Measurements from ENCODE around the gene SLC38A10.

Gene SLC38A10

GRCh38 chr17:81295031-81295675 lies at the start of gene SLC38A10:
Gene SLC38A10 (minus strand): TSS chr17:81295307. CDS start chr17:81294921, 386 bp downstream.
- peaks cover 29% of the 10 kb centered on the region for H3K36me3 Mint-ChIP-seq (ENCODE audit: low read depth)
- DNase-seq, result peak; percentile 95
- H3K27ac Mint-ChIP-seq, result peak within 1 kb of the TSS; percentile 98
- H3K4me3 Mint-ChIP-seq, result peak within 1 kb of the TSS; percentile 88
- H3K4me1 Mint-ChIP-seq (ENCODE audit: low read depth), result peaks cover 32% of the 10 kb centered on the region
- H3K27me3 Mint-ChIP-seq, result no peaks in the 10 kb centered on the region
- H3K9me3 Mint-ChIP-seq, result no peaks in the 10 kb centered on the region

- H3K9me3 Mint-ChIP-seq, result no peaks in the 10 kb centered on the region
- H3K27me3 Mint-ChIP-seq, result peaks cover 71% of the 10 kb centered on the region
- no peak for DNase-seq
- H3K4me3 Mint-ChIP-seq, result no peak overlapping the region
- H3K36me3 Mint-ChIP-seq (ENCODE audit: low read depth), result no peaks in the 10 kb centered on the region
- peak overlapping the region; percentile 26 for H3K27ac Mint-ChIP-seq
- H3K4me1 Mint-ChIP-seq (ENCODE audit: low read depth), result peaks cover 25% of the 10 kb centered on the region
These were observed 47.4 kb upstream of the SLC38A10 start for GRCh38 chr17:81342269-81343070.

- no peak for DNase-seq
- Mint-ChIP-seq H3K4me3 (no peak overlapping the region), H3K27me3 (peaks cover 66% of the 10 kb centered on the region), H3K4me1 (ENCODE audit: low read depth) (peaks cover 25% of the 10 kb centered on the region), H3K9me3 (no peaks in the 10 kb centered on the region), H3K27ac (no peak overlapping the region), H3K36me3 (ENCODE audit: low read depth) (no peaks in the 10 kb centered on the region)
These were observed 46.6 kb upstream of the SLC38A10 start for GRCh38 chr17:81341516-81342268.

GRCh38 chr17:81340607-81341515 lies 45.8 kb upstream of the SLC38A10 start:
- Mint-ChIP-seq H3K36me3 (ENCODE audit: low read depth) (no peaks in the 10 kb centered on the region), H3K9me3 (no peaks in the 10 kb centered on the region), H3K4me1 (ENCODE audit: low read depth) (peaks cover 25% of the 10 kb centered on the region), H3K27ac (no peak overlapping the region), H3K27me3 (peaks cover 69% of the 10 kb centered on the region), H3K4me3 (no peak overlapping the region)
- no peak for DNase-seq

GRCh38 chr17:81339534-81340296 lies 44.6 kb upstream of the SLC38A10 start:
- Mint-ChIP-seq H3K27me3 (peaks cover 68% of the 10 kb centered on the region), H3K4me3 (no peak overlapping the region), H3K27ac (no peak overlapping the region), H3K36me3 (ENCODE audit: low read depth) (no peaks in the 10 kb centered on the region), H3K4me1 (ENCODE audit: low read depth) (peaks cover 20% of the 10 kb centered on the region), H3K9me3 (no peaks in the 10 kb centered on the region)
- DNase-seq, result no peak

DNA sequence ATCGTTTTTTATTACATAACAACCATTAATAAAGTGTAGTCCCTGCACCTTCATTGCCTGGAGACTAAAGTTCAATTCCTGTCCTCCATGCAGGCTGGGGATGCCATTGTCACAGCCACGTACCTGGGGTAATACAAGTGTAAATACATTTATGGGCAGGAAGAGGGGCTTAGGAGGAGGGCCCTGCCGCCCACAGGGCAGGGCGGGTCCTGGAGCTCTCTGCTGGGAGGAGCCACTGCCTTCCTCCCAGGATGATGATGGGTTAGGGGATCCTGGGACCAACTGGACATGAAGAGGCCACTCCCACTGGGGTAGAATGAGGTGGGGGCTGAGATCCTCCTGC lies 44.1 kb upstream of the SLC38A10 start:
- H3K27me3 Mint-ChIP-seq, result peaks cover 63% of the 10 kb centered on the region
- peaks cover 15% of the 10 kb centered on the region for H3K4me1 Mint-ChIP-seq (ENCODE audit: low read depth)
- H3K9me3 Mint-ChIP-seq, result no peaks in the 10 kb centered on the region
- no peak for DNase-seq
- H3K27ac Mint-ChIP-seq, result no peak overlapping the region
- H3K36me3 Mint-ChIP-seq (ENCODE audit: low read depth), result no peaks in the 10 kb centered on the region
- H3K4me3 Mint-ChIP-seq, result no peak overlapping the region

GRCh38 chr17:81338274-81339190 lies 43.4 kb upstream of the SLC38A10 start:
- Mint-ChIP-seq H3K4me1 (ENCODE audit: low read depth) (peaks cover 9% of the 10 kb centered on the region), H3K27me3 (peaks cover 56% of the 10 kb centered on the region)
- no peak for DNase-seq

DNA sequence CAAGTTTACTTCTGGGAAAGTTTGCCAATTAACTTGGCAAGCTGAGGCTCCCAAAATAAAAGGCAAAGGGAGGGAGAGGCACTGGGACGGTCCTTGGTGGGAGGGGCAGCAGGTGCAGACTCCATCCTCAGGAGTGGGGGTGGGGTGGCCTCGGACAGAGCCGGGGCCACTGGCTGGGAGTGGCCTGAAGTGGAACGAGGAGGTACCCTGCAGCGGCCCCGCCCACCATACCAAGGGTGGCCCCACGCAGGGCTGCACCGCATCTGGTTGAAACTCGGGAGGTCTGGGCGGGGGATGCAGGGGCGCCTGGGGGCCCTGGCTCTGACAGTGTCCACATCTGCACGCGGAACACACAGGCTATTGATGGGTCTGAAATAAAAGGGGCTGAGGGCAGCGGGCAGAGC lies 42.4 kb upstream of the SLC38A10 start:
- Mint-ChIP-seq H3K36me3 (ENCODE audit: low read depth) (no peaks in the 10 kb centered on the region), H3K4me3 (no peak overlapping the region), H3K4me1 (ENCODE audit: low read depth) (peaks cover 3% of the 10 kb centered on the region)

More at GRCh38 chr17:81338274-81339190, 43.4 kb upstream of the SLC38A10 start:
- Mint-ChIP-seq H3K9me3 (no peaks in the 10 kb centered on the region), H3K27ac (no peak overlapping the region), H3K4me3 (no peak overlapping the region), H3K36me3 (ENCODE audit: low read depth) (no peaks in the 10 kb centered on the region)

GRCh38 chr17:81336930-81337325 lies 41.8 kb upstream of the SLC38A10 start:
- Mint-ChIP-seq H3K4me1 (ENCODE audit: low read depth) (no peaks in the 10 kb centered on the region), H3K9me3 (no peaks in the 10 kb centered on the region), H3K27me3 (peaks cover 58% of the 10 kb centered on the region)

More for the DNA sequence above, 42.4 kb upstream of the SLC38A10 start:
- peaks cover 58% of the 10 kb centered on the region for H3K27me3 Mint-ChIP-seq
- no peaks in the 10 kb centered on the region for H3K9me3 Mint-ChIP-seq
- no peak overlapping the region for H3K27ac Mint-ChIP-seq
- DNase-seq, result no peak

GRCh38 chr17:81336296-81336929 lies 41.3 kb upstream of the SLC38A10 start:
- no peaks in the 10 kb centered on the region for H3K9me3 Mint-ChIP-seq
- no peaks in the 10 kb centered on the region for H3K4me1 Mint-ChIP-seq (ENCODE audit: low read depth)
- H3K27me3 Mint-ChIP-seq, result peaks cover 57% of the 10 kb centered on the region
- DNase-seq, result no peak
- H3K36me3 Mint-ChIP-seq (ENCODE audit: low read depth), result no peaks in the 10 kb centered on the region
- H3K4me3 Mint-ChIP-seq, result no peak overlapping the region
- no peak overlapping the region for H3K27ac Mint-ChIP-seq

More at GRCh38 chr17:81336930-81337325, 41.8 kb upstream of the SLC38A10 start:
- Mint-ChIP-seq H3K36me3 (ENCODE audit: low read depth) (no peaks in the 10 kb centered on the region), H3K27ac (no peak overlapping the region), H3K4me3 (no peak overlapping the region)
- DNase-seq, result no peak

GRCh38 chr17:81335773-81336157 lies 40.7 kb upstream of the SLC38A10 start:
- DNase-seq, result no peak
- no peak overlapping the region for H3K4me3 Mint-ChIP-seq
- H3K36me3 Mint-ChIP-seq (ENCODE audit: low read depth), result no peaks in the 10 kb centered on the region
- no peak overlapping the region for H3K27ac Mint-ChIP-seq
- no peaks in the 10 kb centered on the region for H3K9me3 Mint-ChIP-seq
- H3K4me1 Mint-ChIP-seq (ENCODE audit: low read depth), result no peaks in the 10 kb centered on the region
- H3K27me3 Mint-ChIP-seq, result peaks cover 56% of the 10 kb centered on the region

DNA sequence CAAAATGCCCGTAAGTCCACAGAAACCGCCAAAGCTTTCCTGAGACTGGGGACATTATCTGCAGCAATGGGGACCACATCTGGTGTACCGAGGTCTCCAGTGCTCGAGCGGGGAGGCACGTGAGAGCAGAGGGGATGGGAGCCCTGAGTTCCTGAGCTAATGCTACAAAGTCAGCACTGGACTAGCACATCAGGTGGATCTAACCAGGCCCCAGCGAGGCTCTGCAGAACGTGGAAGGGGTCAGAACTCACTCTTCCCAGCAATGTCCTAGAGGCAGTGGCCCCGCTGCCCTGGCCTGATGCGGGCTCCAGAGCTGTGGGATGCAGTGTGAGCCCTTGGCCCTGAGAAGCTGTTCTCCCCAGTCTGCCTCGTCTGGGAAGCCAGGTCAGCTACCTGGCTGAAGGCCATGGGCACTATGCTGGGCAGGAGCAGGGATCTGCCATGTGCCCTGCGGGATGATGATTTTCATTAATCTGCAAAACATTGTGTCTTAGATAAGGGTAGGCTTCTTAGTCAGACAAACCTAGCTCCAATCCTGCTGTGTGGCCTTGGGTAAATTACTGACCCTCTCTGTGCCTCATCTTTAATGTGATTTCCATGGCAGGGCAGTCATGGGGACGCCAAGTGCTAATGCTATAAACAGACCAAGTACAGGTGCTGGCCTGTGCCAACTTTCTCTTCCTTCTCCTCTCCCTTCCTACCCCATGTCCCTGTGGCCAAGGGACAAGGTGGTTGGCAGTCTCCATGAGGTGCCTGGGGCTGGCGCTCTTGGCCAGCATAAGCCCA lies 40.1 kb upstream of the SLC38A10 start:
- Mint-ChIP-seq H3K27me3 (peaks cover 50% of the 10 kb centered on the region), H3K9me3 (no peaks in the 10 kb centered on the region), H3K27ac (no peak overlapping the region), H3K36me3 (ENCODE audit: low read depth) (no peaks in the 10 kb centered on the region), H3K4me3 (no peak overlapping the region), H3K4me1 (ENCODE audit: low read depth) (no peaks in the 10 kb centered on the region)
- no peak for DNase-seq

Measured in activated T-cell treated with anti-CD3 and anti-CD28 coated beads, Interleukin-2, amount 50 U/mL, for 24 hours (primary cell).